Neural crest cell (in vitro differentiated cells): ENCODE measurements around the gene SH3YL1. TPM values are rescaled to one million over a fixed set of nuclear protein-coding genes. Genes with fewer than 3 reads are reported as not detected.

Experiments used
- DNase-seq: peaks from one replicate; pipeline ENCODE4 v3.0.0; 2021; ENCODE audit warnings: low read depth, mixed read lengths, low spot score
- H3K27ac Mint-ChIP-seq: one replicate; pipeline ENCODE4 v1.8.0; 2021; ENCODE audit warnings: mild to moderate bottlenecking, mixed read lengths; ENCODE audit not compliant: unreplicated experiment
- H3K27me3 Mint-ChIP-seq: 2 replicates; pipeline ENCODE4 v1.8.0; 2021; ENCODE audit warnings: low read depth, mild to moderate bottlenecking, mixed read lengths
- H3K36me3 Mint-ChIP-seq: 2 replicates; pipeline ENCODE4 v1.8.0; 2021; ENCODE audit warnings: low read depth, mild to moderate bottlenecking, mixed read lengths
- H3K4me1 Mint-ChIP-seq: 2 replicates; pipeline ENCODE4 v1.8.0; 2021; ENCODE audit warnings: mixed read lengths
- H3K4me3 Mint-ChIP-seq: one replicate; pipeline ENCODE4 v1.8.0; 2021; ENCODE audit warnings: mild to moderate bottlenecking, mixed read lengths
- H3K9me3 Mint-ChIP-seq: 2 replicates; pipeline ENCODE4 v1.8.0; 2021; ENCODE audit warnings: mixed read lengths
- total RNA-seq: library from RNA; stranded (reverse); gene quantifications from 2 replicates; pipeline ENCODE4 v1.2.1, GENCODE V29; 2021
- TF ChIP-seq, protein P1 (sequence below): fragments of 200-600 bp; sonication (generic); conservative IDR thresholded peaks from 2 replicates; pipeline ENCODE4 v1.5.0; 2021; ENCODE audit warnings: antibody characterized with exemption, mild to moderate bottlenecking

Gene SH3YL1
- total RNA-seq, 1 donor from 2014 or later, result 31.8 TPM

DNA sequence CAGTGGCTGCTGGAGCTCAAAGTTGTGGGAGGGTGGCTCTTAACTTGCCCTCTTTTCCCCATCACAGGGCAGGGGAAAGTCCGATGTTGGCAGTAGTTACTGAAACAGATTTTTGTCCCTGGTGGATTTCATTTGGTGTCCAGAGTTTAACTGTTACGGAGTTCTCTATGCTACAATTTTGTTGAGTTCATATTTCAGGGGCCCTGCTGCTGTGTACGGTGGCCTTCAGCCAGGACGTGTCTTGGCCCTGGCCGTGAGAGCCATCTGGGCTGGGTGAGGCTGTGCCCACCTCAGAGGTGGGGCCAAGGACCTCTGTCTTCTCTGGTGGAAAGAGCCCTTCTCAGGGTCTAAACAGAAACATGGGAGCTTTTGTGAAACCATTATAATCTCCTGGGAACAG lies 67.4 kb downstream of the SH3YL1 start:
- Mint-ChIP-seq H3K4me3 (no peak overlapping the region), H3K27ac (no peak overlapping the region), H3K36me3 (no peaks in the 10 kb centered on the region), H3K9me3 (no peaks in the 10 kb centered on the region), H3K27me3 (no peaks in the 10 kb centered on the region), H3K4me1 (peaks cover 3% of the 10 kb centered on the region)
- DNase-seq, result no peak
- TF ChIP-seq, protein P1, sequence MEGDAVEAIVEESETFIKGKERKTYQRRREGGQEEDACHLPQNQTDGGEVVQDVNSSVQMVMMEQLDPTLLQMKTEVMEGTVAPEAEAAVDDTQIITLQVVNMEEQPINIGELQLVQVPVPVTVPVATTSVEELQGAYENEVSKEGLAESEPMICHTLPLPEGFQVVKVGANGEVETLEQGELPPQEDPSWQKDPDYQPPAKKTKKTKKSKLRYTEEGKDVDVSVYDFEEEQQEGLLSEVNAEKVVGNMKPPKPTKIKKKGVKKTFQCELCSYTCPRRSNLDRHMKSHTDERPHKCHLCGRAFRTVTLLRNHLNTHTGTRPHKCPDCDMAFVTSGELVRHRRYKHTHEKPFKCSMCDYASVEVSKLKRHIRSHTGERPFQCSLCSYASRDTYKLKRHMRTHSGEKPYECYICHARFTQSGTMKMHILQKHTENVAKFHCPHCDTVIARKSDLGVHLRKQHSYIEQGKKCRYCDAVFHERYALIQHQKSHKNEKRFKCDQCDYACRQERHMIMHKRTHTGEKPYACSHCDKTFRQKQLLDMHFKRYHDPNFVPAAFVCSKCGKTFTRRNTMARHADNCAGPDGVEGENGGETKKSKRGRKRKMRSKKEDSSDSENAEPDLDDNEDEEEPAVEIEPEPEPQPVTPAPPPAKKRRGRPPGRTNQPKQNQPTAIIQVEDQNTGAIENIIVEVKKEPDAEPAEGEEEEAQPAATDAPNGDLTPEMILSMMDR, result no peak

DNA sequence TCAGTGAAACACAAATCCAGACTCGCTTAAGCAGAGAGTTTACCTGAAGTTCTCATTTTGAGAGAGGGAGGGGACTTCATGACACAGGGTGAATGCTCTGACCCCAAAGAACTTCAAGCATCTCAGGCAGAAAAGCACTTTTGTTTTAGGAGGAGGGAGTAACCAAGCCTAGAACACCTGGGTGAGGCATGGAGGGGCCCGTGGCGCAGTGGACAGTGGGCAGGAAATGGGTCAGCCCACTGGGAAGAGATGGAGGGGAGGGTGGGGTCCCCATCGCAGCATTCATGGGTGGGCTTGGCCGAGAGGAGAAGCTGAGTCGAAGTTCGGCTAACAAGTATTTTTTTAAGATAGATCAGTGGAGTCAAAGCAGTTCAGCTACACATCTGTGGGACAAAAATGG lies 67.9 kb downstream of the SH3YL1 start:
- no peaks in the 10 kb centered on the region for H3K9me3 Mint-ChIP-seq
- no peak overlapping the region for H3K4me3 Mint-ChIP-seq
- H3K27me3 Mint-ChIP-seq, result no peaks in the 10 kb centered on the region
- peak overlapping the region; percentile 87 for H3K27ac Mint-ChIP-seq
- no peak for DNase-seq
- no peaks in the 10 kb centered on the region for H3K36me3 Mint-ChIP-seq
- TF ChIP-seq, protein P1, result no peak
- H3K4me1 Mint-ChIP-seq, result peaks cover 3% of the 10 kb centered on the region

DNA sequence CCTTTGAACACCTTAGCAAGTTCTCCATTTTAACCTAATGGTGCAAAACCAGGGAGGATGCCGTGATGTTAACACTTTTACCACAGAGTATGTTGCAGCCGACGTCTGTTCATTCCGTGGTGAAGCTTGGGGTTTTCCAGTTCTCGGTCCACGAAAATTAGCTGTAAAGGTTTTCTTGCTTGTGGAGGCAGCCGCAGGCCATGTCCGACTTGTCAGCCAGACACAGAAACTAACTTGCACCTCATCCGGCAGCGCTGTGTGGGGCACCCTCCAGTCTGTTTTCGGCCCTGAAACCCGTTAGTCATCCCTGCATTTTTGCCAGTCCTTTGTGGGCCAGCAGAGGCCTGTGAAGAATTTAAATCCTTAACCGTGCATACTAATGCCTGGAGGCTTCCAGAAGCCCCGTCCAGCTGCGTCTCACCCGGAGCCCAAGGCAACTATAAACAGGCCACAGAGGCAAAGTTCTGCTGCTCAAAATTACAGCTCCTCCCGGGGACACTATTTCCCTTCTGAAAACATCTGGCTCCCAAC lies 70.6 kb downstream of the SH3YL1 start:
- H3K27ac Mint-ChIP-seq, result no peak overlapping the region
- H3K9me3 Mint-ChIP-seq, result peaks cover 2% of the 10 kb centered on the region
- H3K27me3 Mint-ChIP-seq, result no peaks in the 10 kb centered on the region
- TF ChIP-seq, protein P1, result no peak
- H3K36me3 Mint-ChIP-seq, result no peaks in the 10 kb centered on the region
- no peak for DNase-seq
- peaks cover 3% of the 10 kb centered on the region for H3K4me1 Mint-ChIP-seq
- H3K4me3 Mint-ChIP-seq, result no peak overlapping the region

DNA sequence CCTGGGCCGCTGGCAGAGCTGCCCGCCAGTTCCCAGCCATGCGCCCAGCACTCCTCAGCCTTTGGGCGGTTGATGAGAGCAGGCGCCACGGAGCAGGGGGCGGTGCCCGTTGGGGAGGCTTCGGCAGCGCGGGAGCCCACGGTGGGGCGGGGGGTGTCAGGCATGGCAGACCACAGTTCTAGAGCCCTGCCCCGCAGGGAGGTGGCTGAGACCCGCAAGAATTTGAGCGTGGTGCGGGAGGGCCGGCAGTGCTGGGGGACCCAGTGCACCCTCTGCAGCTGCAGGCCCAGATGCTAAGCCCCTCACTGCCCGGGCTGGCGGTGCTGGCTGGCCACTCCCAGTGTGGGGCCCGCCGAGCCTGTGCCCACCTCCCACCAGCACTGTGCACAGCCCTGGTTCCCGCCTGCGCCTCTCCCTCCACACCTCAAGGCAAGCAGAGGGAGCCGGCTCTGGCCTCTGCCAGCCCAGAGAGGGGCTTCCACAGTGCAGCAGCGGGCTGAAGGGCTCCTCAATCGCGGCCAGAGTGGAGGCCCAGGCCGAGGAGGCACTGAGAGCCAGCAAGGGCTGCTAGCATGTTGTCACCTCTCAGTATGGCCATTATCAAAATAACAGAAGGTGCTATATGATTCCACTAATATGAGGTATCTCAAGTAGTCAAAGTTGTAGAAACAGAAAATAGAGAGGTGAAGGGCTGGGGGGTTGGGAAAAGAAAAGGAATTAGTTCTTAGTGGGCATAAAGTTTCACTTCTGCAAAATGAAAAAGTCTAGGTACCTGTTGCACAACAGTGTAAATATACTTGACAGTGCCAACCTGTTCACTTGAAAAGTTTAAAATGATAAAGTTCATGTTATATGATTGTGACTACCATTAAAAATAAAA lies 72.3 kb downstream of the SH3YL1 start:
- H3K36me3 Mint-ChIP-seq, result peaks cover 3% of the 10 kb centered on the region
- H3K4me3 Mint-ChIP-seq, result no peak overlapping the region
- DNase-seq, result no peak
- peaks cover 5% of the 10 kb centered on the region for H3K9me3 Mint-ChIP-seq
- TF ChIP-seq, protein P1, result no peak
- H3K27me3 Mint-ChIP-seq, result no peaks in the 10 kb centered on the region
- H3K27ac Mint-ChIP-seq, result no peak overlapping the region
- peaks cover 3% of the 10 kb centered on the region for H3K4me1 Mint-ChIP-seq

DNA sequence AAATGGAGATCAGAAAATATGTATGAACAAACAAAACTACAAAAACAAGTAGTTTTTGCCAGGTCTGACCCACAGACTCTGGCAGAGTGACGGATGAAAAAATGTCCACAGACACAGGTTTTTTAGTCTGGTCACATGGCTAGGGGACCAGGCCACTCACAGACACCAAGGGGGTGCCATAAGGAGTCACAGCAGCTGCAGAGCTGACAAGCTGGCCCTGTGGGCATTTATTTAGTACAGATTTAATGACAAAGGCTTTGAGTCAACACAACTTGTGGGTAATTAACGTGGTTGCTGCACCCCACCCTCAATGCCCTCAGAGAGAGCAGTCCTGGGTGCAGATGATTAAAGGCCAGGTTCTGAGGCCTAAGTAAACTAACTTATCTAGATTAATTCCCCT lies 76.0 kb downstream of the SH3YL1 start:
- H3K27ac Mint-ChIP-seq, result no peak overlapping the region
- H3K36me3 Mint-ChIP-seq, result peaks cover 6% of the 10 kb centered on the region
- no peak for DNase-seq
- H3K27me3 Mint-ChIP-seq, result no peaks in the 10 kb centered on the region
- H3K4me3 Mint-ChIP-seq, result no peak overlapping the region
- TF ChIP-seq, protein P1, result no peak
- no peaks in the 10 kb centered on the region for H3K4me1 Mint-ChIP-seq
- peaks cover 22% of the 10 kb centered on the region for H3K9me3 Mint-ChIP-seq
